ENCODE measurements around the gene SKP2.
"Not testable (repeated sequence)": the region's sequence is repeated elsewhere in the genome, so short reads cannot be mapped to it uniquely, and the experiment has no call there.

The SKP2 gene

DNA sequence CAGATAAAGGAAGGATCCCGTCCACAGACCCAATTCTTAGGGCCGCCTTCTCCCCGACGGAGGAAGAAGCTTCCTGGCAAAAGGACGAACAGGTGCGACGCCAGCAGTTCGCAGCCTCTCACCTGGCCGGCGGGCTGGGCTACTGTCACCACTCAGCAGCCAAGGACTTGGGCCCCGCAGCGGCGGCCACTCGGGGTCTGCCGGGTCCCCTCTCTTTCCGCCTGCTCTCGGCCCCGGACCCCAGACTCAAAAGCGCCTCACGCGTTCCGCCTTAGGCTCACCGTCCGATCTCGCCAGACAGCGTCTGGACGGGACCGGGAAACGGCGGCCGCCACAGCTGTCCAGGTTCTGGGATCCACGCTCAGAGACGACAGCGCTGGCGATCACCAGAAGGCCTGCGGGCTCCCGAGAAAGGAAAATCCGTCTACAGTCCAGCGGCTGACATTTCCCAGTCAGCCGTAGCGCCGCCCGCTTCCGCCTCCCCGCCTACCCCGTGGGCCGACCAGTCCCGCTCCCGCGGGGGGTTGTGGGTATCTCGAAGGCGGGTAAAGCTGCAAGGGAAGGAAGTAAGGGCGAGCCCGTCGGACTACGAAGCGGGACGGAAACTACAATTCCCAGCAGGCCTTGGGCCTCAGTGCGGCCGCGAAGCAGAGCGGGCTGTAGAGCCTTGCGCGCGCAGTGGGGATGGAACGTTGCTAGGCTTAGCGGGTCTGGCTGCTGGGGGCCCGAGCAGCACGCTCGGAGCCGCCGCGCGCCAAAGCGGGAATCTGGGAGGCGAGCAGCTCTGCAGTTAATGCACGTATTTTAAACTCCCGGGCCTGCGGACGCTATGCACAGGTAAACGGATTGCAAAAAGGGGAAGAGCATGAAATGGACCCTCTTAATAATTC lies at the start of gene SKP2, which contains the start of gene LMBRD2:
SKP2 (plus strand) TSS at position 678 of the 890 bp plus-strand sequence; CDS start at position 830, 152 bp downstream.
LMBRD2 (minus strand) TSS at position 454 of the 890 bp plus-strand sequence. CDS start 8,538 bp downstream, outside the sequence.
- peak; percentile 95 for DNase-seq (ENCODE audit: low spot score)

DNA sequence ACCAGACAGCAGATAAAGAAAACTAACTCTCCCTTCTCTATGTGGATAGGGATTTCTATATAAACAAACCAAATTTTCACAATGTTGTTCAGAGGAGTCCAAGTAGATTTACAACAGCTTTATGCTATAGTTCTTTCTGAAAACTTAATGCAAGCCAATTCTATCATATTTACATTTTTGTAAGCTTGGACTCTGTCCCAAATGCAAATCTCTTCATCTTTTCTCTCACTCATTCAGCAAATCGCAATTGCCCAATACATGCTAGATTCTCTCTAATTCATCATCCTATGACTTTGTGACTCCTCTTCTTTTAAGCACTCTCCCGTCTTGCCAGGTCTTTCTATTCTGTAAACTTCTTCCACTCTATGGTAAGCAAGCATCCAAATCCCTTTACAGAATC lies 46.1 kb upstream of the SKP2 start:
- DNase-seq (ENCODE audit: low spot score) = no peak

DNA sequence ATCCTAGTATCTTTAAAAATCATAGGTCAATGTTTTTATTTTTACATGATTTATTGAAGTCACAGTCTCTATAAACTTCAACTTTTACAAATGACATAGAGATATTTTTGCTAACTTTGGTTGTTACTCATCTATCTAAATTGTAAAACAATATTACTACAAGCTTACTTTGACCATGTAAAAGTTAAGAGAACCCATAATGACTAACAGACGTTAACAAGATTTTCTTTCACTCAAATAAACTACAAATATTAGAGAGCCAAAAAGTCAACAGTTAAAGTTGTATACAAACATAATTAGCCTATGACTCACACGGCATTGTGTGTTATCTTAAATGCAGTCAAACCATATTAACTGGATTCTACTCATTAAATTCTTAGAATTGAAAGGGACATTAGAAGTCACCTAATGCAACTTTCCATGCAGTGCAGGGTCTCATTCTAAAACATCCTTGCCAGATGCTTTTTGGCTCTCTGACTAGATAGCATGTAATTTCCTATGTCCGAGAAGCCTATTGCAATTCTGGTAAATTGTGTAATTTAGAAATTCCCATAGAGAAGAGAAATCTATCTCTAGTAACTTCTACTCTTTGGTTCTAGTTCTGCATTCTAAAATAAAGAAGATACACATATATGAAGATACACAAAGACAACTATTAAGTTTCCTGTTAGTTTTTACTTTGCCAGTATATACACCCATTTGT lies 43.0 kb upstream of the SKP2 start:
- no peak for DNase-seq (ENCODE audit: low spot score)

DNA sequence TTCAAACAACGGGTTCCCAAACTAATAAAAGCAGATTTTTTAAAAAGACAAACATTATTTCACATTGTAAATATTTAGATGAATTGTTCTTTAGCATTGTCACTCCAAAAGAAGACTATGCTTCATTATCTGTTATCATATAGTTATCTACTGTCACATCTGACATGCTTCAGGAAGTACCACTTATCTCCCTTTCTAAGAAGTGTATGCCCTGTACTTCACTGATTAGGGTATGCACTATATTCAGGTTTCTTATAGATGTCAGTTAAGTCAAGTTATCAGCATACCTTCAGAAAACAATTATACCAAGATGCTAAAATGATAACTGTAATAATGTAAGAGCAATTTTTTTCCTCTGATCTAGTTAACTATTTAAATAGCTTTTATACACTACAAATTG lies 40.7 kb upstream of the SKP2 start:
- DNase-seq (ENCODE audit: low spot score) = no peak

DNA sequence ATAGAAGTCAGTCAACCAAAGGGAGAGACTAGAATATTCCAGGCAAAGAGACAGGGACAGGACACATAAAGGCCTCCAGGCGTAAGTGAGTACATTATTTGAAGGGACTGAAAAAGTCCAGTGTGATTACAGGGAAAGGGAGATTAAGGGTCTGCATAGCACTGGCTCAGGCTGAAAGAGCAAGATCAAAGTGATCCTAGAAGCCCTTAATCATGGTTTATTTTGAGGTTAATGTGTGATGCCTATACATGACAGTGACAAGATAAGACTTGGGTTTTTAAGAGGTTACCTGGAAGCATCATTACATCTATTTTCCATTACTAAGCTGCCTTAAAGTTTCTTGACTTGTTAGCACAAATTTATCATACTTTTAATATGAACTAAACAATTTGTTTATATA lies 26.0 kb upstream of the SKP2 start:
- no peak for DNase-seq (ENCODE audit: low spot score)

DNA sequence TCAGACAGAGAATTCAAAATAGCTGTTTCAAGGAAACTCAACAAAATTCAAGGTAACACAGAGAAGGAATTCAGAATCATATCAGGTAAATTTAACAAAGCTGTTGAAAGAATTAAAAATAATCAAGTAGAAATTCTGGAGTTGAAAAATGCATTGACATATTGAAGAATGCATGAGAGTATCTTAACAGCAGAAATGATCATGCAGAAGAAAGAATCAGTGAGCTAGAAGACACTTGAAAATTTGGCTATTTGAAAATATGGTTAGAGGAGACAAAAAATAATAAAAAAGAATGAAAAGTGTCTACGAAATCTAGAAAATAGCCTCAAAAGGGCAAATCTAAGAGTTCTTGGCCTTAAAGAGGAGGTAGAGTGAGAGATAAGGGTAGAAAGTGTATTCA lies 23.1 kb upstream of the SKP2 start:
- no peak for DNase-seq (ENCODE audit: low spot score)

DNA sequence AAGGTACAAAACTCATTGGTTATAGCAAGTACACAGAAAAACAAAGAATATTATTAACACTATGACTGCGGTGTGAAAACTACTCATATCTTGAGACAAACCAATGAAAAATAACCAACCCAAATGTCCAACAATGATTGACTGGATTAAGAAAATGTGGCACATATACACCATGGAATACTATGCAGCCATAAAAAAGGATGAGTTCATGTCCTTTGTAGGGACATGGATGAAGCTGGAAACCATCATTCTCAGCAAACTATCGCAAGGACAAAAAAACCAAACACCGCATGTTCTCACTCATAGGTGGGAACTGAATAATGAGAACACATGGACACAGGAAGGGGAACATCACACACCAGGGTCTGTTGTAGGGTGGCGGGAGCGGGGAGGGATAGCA lies 22.2 kb upstream of the SKP2 start:
- DNase-seq (ENCODE audit: low spot score) = not testable (repeated sequence)

DNA sequence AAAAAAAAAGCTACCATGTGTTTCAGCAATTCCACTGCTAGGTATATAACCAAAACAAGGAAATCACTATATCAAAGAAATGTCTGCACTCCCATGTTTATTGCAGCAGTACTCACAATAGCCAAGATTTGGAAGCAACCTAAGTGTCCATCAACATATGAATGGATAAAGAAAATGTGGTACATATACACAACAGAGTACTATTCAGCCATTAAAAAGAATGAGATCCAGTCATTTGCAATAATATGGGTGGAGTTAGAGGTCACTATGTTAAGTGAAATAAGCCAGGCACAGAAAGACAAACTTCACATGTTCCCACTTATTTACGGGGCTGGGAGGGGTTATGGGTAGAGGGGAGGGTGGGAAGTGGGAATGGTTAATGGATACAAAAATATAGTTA lies 18.9 kb upstream of the SKP2 start:
- not testable (repeated sequence) for DNase-seq (ENCODE audit: low spot score)

DNA sequence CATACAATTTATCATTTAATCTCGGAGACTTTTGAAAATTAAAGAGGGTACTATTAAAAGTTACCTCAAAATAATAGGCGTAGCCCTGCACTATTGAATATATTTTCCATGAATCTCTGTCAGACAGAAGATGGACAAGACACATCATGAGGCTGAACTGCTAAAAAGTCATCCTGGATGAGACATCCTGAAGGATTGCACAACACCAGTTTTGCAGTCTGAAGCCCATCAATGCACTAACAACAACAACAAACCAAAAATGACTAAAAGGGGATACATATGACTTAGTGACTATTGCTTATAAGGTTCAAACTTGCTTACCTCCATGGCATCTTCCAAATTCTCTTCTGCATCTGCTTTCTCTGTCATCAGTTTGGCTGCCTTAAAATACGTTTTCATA lies 15.9 kb upstream of the SKP2 start:
- DNase-seq (ENCODE audit: low spot score) = no peak

DNA sequence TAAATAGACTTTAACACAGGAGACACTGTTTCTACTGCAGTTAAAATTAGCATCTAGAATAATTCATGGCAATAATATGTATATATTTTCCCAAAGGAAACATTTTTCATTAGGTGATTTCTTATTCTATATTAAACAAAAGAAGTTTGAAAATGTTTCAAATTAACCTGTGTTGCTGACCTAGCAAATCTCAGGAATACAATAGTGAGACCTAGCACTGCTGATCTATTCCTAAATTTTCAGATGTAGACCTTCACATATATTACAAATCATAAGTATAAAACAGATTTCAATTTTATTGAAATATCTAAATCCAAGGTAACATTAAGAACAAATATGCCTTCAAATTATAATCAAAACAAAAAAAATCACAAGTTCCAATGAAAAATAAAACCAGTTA lies 15.3 kb upstream of the SKP2 start:
- DNase-seq (ENCODE audit: low spot score) = no peak

DNA sequence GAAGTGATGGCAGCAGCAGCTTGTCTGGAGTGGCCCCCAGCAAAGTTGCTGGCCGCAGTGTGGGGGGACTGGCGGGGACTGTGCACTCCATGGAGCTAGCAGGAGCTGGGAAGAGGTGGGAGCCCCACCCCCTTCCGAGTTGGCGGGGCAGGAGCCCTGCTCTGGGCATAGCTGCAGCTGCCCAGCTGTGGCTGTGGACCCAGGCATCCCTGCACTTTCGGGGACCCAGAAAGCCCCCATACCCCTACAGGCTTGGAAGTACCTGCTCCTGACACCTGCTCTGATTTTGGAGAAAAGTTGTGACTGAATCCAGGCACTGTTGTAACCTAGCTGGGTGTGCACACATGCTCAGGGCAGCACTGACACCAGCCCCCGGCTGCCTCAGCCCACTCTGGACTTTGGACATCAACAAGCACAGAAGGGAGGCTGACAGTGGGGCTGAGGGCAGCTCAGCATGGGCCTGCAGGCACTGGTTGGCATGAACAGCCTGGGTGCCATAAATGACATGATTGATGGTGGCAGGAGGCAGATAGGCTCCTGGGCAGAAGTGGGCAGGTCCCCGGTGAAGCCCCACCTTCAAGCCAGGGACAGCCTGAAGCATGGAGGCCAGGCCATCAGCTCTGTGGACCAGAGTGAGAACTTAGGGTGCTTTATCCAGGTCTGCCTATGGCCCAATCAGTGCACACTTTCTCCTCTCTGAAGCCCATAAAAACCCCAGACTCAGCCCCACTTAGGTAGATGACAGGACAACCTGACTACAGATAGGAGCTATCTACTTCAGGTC lies 12.8 kb upstream of the SKP2 start:
- DNase-seq (ENCODE audit: low spot score) = no peak

DNA sequence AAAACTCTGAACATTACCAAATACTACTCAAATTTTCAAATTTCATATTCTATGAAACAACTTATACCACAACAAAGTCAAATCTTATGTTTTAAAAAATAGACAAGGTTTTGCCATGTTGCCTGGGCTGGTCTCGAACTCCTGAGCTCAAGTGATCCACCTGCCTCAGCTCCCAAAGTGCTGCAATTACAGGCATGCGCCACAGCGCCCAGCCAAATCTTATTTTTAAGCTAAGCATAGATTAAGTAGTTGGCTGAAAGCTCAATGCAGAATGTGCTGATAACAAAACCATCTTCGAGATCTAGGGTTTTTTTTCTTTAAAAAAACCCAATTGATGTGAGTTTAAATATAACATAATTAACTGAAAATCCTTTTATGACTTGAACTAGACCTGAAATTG lies 6.6 kb upstream of the SKP2 start:
- DNase-seq (ENCODE audit: low spot score) = no peak

DNA sequence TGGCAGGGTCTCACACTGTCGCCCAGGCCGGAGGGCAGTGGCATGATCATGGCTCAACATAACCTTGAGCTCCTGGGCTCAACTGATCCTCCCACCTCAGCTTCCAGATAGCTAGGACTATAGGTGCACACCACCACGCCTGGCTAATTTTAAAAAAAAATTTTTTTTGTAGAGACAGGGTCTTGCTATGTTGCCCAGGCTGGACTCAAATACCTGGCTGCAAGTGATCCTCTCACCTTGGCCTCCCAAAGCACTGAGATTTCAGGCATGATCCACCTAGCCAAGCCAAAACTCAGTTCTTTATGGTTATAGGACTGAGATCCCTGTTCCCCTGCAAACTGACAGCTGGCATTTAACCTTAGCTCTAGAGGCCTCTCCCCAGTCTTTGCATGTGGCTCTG lies 5.5 kb upstream of the SKP2 start:
- DNase-seq (ENCODE audit: low spot score) = no peak

DNA sequence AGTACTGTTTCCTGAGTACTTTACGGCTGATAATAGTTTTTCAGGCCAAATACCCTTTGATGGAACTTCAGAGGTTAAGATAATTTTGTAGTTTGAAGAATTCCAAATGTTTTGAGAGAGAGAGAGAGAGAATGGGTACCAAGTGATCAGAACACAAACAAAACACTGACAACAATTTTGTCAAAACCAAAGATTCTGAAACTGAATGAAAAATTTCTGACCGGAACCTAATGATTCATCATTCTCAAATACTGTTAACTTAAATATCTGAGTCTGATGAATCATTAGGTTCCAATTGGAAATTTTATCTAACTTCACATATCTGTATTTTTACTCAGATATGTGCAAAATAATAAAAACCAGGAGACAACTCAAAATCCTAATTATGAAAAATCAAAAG lies 4.2 kb upstream of the SKP2 start:
- no peak for DNase-seq (ENCODE audit: low spot score)

DNA sequence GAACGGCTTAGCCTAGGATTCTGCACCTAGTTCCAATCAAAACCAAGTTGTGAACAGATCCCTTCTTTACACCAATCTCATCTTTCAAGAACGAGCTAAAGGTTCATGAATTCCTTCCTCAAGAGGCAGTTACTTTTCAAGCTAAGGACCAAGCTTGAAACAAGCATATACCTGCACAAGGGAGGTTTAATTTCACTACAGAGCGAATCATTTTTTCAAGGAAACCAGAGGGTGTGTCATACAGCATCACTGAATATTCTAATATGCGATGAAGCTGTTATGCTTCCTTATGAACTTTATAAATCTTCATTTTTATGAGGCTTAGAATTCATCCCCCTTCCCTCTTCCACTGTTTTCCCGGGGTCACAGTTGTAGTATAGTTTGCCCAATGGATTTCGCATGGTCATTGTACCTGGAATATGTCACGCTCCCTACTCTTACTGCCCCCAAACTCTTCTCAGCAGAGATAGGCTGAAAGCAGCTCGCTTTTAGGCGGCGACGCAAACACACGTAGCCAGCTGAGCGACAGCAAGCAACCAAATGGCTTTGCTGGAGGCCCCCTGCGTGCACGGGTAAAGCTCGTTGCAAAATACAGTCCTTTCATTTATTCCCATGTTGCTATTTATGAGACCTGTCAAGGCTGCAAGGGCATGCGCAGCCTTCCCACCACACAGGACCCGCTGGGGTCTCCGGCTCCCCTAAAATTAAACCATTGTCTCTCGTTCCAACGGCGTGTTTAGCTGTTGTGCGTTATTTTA lies 1.1 kb upstream of the SKP2 start:
- peak; percentile 23 for DNase-seq (ENCODE audit: low spot score)

DNA sequence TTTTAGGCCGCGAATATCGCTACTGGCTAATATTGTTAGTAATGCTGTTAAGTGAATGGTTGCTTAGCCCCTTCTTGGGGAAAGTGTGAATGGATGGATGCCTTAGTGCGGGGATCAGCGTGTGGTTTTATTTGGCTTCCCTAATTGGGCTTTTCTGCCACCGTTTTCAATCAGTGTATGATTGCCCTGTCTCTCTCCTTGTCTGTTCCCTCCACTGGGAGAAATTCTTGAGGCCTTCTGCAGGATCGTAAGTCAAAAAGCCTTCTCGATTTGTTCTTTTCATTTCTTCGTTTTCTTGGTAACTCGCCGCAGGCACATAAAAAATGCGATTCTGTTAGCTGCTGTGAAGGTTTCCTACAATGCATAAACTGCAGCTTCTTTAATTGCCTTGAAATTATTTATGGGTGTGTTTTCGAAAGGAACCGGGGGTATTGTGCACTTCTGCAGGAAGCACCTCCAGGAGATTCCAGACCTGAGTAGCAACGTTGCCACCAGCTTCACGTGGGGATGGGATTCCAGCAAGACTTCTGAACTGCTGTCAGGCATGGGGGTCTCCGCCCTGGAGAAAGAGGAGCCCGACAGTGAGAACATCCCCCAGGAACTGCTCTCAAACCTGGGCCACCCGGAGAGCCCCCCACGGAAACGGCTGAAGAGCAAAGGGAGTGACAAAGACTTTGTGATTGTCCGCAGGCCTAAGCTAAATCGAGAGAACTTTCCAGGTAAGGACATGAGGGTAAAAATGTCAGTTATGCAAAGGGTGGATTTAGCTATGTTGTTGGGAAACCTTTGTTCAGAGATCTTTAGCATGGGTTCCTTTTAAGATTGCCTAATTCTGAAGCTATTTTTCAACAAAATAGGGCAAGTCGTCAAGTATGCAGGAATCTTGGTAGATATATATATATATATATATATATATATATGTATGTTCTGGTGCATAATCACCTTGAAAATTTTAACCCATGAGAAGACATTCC lies 700 bp downstream of the SKP2 start:
- DNase-seq (ENCODE audit: low spot score) = no peak

DNA sequence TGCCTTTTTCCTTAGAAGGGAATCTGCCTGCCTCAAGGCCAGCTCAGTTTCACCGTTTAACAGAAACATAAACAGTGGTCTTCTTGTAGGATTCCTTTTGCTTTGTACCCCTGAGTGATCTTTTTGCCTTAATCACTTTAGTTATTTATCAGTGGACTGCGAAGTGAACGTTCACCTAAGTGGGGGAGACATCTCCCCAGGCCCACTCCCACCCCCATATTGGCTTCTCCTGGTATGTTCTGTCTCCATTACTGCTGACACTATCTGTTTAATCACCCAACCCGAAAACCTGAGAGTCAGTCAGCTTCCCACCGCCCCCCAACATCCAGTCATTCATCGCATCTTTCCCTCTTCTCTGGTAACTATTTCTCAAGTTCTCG lies 1.4 kb downstream of the SKP2 start:
- DNase-seq (ENCODE audit: low spot score) = no peak

DNA sequence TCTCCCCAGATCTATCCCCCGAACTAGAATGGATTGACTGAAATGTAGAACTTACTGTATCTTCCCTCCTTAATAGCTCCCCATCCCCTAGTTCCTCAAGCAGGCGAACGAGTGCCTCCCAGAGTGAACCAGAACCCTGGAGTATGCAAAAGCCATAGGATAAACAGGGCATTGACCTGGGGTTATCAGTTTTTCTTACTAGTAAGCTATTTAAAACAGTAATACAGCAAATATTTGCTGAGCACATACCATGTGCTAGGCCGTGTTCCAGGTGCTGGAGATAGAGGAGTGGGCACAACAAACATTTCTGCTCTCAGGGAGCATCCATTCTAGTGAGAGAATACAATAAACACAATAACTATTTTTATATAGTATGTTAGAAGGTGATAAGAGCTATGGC lies 1.8 kb downstream of the SKP2 start:
- no peak for DNase-seq (ENCODE audit: low spot score)

DNA sequence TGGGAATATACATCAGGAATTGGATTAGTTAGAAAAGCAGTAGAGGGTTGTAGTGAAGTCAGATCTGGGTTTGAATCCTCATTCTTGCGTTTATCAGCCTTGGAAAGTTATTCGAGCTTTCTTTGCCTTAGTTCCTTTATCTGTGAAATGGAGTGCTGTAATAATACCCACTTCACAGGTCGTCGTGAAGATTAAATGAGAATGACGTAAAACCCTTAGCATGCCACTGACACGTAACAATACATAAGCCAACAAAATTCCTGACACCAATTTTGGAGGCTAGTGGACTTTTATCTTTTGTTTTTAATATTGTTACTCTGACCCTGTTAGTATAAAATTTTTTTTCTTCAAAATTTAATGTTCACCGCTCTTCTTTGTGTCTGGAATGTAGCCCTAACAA lies 3.4 kb downstream of the SKP2 start:
- no peak for DNase-seq (ENCODE audit: low spot score)

DNA sequence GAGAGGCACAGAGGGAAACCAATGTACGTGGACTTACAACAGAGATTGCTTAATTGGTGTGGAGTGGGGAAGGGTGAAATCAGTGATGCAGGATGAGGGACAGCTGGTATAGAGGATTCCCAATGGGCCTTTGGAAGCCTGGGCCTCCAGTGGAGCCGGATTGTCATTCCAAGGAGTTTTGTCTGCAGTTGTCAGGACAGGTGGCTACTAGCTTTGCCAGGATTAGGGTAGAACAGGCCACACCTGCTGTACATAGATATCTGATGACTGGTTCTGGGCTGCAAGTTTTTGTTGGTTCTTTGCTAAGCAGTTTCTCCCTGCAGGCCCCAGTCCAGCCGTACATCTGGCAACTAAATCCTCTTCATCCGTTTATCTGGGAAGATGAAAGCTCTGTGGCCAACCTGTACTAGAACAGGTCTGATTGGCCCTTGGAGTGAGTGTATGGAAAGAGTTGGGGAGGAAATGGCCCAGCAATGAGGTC lies 4.2 kb downstream of the SKP2 start:
- no peak for DNase-seq (ENCODE audit: low spot score)

DNA sequence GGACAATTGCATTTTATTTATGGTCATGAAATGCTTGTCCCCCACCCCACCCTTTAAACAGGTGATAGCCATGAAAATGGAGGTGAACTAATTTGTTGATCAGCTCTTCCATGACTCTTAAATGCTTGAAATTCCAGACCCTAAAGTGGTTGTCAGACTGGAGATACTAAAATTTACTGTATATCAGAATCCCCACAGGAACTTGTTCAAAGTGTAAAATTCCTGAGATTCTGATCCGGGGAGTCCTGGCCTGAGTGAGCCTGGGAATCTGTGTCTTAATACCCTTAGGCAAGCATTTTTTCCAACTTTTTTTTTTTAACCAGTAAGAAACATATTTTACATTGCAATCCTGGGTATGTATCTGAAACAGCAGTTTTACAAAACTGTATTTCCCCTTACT lies 4.7 kb downstream of the SKP2 start:
- no peak for DNase-seq (ENCODE audit: low spot score)
